Activated T-helper 9 cell treated with anti-CD3 and anti-CD28 coated beads, Interleukin-2, amount 50 U/mL, for 16 hours (primary cell): Measurements from ENCODE around the gene LTBR.

Experiments used
- DNase-seq: peaks from one replicate; pipeline ENCODE4 v3.0.0-alpha.2; 2020; ENCODE audit warnings: low read depth

LTBR gene

GRCh38 chr12:6368906-6369525, 14.9 kb upstream of the LTBR start:
- DNase-seq: no peak

- DNase-seq: no peak
Observed at GRCh38 chr12:6369916-6370575, 13.9 kb upstream of the LTBR start.

- DNase-seq: no peak
Observed at GRCh38 chr12:6370576-6370935, 13.4 kb upstream of the LTBR start.

GRCh38 chr12:6370994-6371754, 12.8 kb upstream of the LTBR start:
- DNase-seq: no peak

GRCh38 chr12:6372403-6373003, 11.5 kb upstream of the LTBR start:
- no peak for DNase-seq

GRCh38 chr12:6373022-6373787, 10.8 kb upstream of the LTBR start:
- no peak for DNase-seq

- DNase-seq: no peak
Observed at GRCh38 chr12:6374028-6374785, 9.8 kb upstream of the LTBR start.

GRCh38 chr12:6374786-6375160, 9.2 kb upstream of the LTBR start:
- DNase-seq: no peak

GRCh38 chr12:6375269-6376078, 8.5 kb upstream of the LTBR start, which contains the start of gene SCNN1A:
TSS of gene SCNN1A (minus strand) at chr12:6375563. CDS start at chr12:6374783, 780 bp downstream.
- no peak for DNase-seq

GRCh38 chr12:6376079-6376869, 7.7 kb upstream of the LTBR start:
- DNase-seq: no peak

GRCh38 chr12:6376870-6377666, 6.9 kb upstream of the LTBR start:
- DNase-seq: no peak

GRCh38 chr12:6377667-6377994, 6.3 kb upstream of the LTBR start:
- DNase-seq: no peak

- DNase-seq: no peak
Observed at GRCh38 chr12:6378709-6379472, 5.1 kb upstream of the LTBR start.

- no peak for DNase-seq
Observed at GRCh38 chr12:6380141-6381121, 3.5 kb upstream of the LTBR start.

GRCh38 chr12:6382371-6382770, 1.6 kb upstream of the LTBR start:
- DNase-seq: no peak

GRCh38 chr12:6382982-6383381, 980 bp upstream of the LTBR start:
- no peak for DNase-seq
